Left forelimb (tissue), 1 donor: ENCODE measurements around the gene ATP2B2.
"Not testable (repeated sequence)": the region's sequence is repeated elsewhere in the genome, so short reads cannot be mapped to it uniquely, and the experiment has no call there.

Source experiments
- DNase-seq: peaks from one replicate; pipeline ENCODE4 v3.0.0-alpha.2; 2018; ENCODE audit warnings: low spot score

Gene ATP2B2

DNA sequence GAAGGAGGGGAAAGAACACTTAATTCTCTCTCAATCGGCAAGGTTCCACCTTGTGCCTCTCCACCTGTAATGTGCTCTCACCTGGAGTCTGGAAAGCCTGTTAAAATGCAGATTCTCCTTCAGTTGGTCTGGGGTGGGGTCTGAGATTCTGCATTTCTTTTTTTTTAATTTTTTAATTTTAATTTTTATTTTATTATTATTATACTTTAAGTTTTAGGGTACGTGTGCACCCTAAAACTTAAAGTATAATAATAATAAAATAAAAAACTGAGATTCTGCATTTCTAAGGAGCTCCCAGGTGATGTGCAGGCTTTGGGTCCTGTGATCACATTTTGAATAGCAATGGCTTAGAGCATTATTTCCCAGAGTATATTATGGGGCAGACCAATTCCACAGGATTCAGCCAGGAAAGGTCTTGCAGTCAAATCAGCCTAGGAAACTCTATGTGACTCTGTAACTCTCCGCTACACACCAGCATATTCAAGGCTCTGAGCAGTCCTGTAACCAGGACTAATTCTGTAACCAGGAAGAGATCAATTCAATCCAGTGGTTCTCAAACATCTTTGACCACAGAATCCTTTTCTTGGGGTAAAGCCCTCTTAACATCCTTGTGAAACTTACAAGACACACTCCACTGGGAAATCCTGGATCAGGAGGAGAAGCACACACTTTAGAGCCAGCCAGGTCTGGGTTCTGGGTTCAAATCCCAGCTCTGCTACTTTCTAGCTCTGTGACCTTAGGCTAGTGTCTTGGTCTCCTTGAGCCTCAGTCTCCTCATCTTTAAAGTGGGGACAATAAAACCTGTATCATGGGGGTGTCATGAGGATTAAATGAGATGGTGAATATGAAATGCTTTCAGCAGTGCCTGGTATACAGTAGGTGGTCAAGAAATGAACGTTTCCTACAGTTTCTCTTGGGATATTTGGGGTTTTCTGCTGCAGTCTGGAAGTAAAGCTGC, 122.2 kb downstream of the ATP2B2 start:
- DNase-seq, result no peak

DNA sequence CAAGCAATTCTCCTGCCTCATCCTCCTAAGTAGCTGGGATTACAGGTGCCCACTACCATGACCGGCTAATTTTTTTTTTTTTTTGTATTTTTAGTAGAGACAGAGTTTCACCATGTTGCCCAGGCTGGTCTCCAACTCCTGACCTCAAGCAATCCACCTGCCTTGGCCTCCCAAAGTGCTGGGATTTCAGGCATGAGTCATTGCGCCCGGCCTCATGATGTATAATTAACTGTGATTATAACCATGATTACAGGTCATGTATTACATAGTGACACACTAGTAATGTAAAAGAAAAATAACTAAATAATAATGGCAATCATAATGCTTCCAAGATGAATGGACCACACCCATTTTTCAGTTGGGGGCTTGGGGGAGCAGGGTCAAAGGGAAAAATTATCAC, 122.9 kb downstream of the ATP2B2 start:
- DNase-seq, result not testable (repeated sequence)

DNA sequence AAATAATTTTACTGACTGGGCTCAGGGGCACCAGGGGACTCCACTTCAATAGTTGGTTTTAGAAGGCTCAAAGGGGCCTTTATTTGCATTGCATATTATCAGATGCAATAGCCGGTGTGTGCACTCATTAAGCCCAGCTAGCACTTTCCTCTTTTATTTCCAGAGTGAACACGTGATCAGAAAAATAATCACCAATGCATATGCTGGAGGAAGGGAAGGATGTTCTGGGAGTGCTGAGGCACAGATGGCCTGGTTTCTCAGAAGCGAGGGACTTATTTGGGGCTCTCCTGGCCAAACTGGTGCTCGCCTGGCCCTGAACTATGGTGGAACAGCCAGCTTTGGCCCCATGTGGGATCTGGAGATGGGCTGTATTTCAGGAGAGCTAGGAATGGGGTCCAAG, 124.0 kb downstream of the ATP2B2 start:
- DNase-seq, result no peak

DNA sequence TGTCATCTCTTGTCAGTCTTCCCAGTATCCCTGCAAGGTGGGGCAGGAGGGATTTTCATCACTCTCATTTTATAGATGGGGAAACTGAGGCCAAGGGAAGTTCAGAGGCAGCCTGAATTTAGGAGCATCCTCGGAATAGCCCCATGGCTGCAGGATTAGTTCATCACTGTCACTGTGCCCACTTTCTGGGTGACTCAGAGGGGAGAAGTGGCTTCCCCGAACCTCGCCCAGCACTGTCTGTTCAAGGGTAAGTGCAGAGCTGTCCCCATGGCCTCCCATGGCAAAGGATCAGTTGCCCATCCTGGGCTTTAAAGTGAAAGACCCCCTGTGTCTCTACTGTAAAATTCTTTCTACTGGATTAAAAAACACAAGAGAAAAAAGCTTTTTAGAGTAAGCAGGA, 124.5 kb downstream of the ATP2B2 start:
- no peak for DNase-seq

GRCh38 chr3:10379961-10380360, 125.4 kb downstream of the ATP2B2 start:
- DNase-seq, result no peak

DNA sequence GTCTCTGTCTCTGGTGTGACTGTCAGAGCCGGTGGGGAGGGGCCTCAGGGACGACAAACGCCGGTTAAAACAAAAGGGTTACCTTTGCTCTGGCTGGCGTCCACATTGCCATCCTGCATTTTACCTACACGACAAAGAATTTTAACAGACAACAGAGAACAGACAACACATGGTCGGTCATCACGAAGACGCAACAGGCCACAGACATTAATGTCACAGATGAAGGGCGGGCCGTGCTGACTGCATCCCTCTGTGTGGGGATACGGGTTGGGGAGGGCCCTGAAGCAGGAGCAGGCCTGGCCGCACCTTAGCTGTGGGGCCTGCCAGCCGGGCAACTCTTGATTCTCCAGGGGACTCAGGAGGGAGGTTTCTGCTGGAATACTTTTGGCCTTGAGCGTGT, 126.2 kb downstream of the ATP2B2 start:
- DNase-seq, result no peak

- no peak for DNase-seq
These were observed 126.6 kb downstream of the ATP2B2 start for GRCh38 chr3:10378742-10379141.

DNA sequence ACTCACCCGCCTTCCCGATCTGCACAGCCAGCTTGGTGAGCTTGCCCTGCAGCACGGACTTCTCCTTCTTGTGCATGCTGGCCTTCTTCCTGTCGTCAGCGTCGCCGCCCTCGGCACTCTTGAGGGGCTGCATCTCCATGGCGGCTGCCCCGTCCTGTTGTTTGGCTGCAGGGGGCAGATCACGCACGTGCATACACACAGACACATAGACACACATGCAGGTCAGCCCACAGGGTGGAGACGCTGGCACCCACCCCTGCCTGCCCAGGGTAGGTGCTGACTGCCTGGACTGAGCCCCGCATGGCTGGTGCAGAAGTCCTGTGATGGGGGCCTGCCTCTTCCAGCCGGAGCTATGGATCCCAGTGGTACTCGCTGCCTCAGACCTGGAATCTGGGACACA, 127.1 kb downstream of the ATP2B2 start:
- no peak for DNase-seq

GRCh38 chr3:10377148-10377725, 128.1 kb downstream of the ATP2B2 start:
- no peak for DNase-seq

- DNase-seq, result no peak
These were observed 129.0 kb downstream of the ATP2B2 start for GRCh38 chr3:10376353-10376752.

GRCh38 chr3:10375296-10376053, 129.9 kb downstream of the ATP2B2 start:
- DNase-seq, result no peak

GRCh38 chr3:10374311-10374710, 131.1 kb downstream of the ATP2B2 start:
- no peak for DNase-seq

DNA sequence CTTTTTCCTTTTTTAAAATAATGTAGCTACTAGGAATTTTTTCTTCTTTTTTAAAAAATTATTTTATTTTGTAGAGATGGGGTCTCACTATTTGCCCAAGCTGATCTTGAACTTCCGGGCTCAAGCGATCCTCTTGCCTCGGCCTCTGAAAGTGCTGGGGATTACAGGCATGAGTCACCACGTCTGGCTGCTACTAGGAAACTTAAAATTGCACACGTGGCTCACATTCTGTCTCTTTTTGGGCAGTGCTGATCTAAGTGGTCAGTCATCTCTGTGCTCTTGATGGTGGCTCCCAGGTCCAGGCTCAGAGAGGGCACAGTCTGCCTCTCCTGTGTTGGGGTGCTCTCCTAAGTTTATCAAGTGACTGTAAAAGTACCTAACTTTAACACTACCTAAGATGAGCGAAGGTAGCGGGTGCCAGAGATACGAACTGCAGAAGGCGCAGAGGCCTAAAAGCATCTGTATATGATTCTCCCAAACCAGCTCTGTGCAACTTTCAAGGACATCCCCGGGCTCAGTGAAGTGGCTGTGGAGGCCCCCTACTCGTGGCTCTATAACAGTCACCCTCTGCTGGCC, 131.6 kb downstream of the ATP2B2 start:
- no peak for DNase-seq

DNA sequence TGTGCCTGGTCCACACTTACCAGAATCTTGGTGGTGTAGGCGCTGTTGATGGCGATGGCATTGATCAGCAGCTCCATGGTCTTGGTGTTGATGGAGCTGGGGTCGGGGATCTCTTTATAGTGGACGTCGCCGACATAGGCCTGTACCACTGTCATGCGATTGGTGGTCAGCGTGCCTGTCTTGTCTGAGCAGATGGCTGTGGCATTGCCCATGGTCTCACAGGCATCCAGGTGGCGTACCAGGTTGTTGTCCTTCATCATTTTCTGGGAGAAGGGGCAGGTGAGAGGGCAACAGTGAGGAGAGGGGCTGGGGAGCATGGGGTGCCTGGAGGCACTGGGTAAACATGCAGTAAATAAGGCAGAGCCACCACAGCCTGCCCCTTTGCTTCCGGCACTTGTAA, 133.6 kb downstream of the ATP2B2 start:
- no peak for DNase-seq

- no peak for DNase-seq
These were observed 134.2 kb downstream of the ATP2B2 start for GRCh38 chr3:10371167-10371566.

DNA sequence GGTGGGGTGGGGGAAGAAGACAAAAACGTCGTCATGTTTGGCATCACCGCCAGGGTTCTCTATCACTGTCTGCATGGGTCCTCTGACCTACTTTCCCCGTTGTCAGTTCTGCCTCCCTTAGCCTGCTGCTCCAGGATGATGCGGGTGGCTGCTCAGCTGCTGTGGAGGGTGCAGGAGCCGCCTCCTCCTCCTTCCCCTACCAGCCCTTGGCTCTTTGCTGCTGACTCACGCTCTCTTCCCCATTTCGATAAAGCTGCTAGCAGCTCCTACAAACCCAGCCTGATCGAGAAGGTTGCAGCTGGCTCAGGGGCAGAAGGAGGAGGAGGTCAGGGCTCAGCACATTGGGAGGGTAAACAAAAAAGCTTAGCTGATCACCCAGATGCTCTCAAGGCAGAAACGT, 135.0 kb downstream of the ATP2B2 start:
- DNase-seq, result no peak

GRCh38 chr3:10368512-10368911, 136.9 kb downstream of the ATP2B2 start:
- DNase-seq, result no peak

- no peak for DNase-seq
These were observed 137.9 kb downstream of the ATP2B2 start for GRCh38 chr3:10367506-10367905.

DNA sequence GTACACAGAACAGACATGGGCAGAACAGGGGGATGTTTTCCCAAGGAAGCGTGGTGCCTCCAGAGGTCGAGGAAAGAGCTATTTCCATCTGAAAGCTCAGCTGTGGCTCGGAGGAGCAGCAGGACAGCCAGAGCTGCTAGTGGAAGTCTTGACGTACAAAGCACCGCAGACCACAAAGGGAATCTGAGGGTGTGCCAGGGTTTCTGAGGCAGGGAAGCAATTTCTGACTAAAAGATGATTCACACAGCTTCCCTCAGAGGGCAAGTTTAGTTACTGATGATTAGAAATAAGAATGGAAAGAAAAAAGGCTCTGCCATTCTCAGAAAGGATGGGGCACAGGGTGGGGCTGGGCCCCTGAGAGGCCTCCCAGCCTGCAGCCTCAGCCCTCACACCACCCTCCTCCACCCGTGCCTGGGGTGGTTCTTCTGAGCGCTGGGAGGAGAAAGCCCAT, 138.7 kb downstream of the ATP2B2 start:
- DNase-seq, result no peak

DNA sequence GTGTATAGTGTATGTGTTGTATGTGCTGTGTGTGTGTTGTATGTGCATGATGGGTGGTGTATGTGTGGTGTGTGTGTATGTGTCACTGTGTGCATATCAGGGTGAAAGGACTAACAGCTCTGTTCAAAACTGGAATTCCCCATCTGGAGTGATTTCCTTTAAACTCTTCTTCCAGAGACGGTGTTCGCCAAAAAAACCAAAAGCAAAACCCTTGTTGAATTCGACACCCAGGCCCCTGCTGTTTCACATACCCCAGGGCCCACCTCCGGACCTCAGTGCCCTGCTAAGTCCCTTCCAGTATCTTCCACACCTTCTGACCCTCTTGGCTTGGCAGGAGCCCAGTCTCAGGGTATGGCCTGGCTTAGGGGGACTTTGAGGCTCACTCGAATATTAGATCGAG, 139.6 kb downstream of the ATP2B2 start:
- DNase-seq, result no peak

DNA sequence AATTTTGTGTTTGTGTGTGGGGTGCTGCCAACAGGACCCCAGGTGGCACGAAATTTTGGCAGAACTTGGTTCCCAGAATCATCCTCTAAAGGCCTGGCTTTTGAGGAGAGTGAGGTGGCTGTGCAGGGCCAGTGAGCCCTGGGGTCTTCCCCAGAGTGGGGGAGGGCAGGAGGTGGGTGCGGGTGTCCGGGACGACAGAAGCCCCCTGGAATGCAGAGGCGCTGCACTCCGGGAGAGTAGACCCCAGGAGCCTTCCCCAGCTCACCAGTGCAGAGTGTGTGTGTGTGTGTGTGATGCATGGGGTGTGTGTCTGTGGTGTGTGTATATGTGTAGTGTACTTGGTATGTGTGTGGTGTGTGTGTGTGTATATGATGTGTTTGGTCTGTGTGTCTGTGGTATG, 140.1 kb downstream of the ATP2B2 start:
- no peak for DNase-seq

DNA sequence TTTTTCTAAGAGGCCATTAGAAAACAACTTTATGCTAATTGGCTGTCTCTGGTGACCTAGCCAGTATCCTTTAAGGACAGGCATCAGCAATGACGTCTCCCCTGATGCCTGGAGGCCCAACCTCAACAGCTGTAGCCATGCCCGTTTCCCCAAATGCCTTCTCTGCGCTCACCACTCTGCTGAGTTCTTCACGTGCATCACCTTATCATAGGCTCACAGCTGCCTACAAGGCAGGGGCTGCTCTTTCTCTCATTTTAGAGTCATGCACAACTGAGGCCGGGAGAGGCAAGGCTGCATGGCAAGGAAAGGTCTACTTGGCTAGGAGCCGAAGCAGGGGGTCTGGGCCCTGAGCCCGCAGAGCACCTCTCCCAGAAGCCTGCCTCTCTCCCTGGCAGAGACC, 140.6 kb downstream of the ATP2B2 start:
- no peak for DNase-seq
